HG03175 (cell line): Measurements from ENCODE around the gene SLC30A7.
A peak's percentile ranks its signal among the peaks of the same experiment; 100 is the strongest.

ENCODE experiments used
- ATAC-seq: cut with Tn5 transposase; IDR thresholded peaks from one replicate; pipeline ENCODE4 v1.9.1; 2021; ENCODE audit warnings: mild to moderate bottlenecking, moderate library complexity; ENCODE audit not compliant: unreplicated experiment

SLC30A7 gene

GRCh38 chr1:101025283-101025656 lies 129.4 kb downstream of the SLC30A7 start:
- ATAC-seq: peak; percentile 29

- peak; percentile 84 for ATAC-seq
These were observed 130.0 kb downstream of the SLC30A7 start, which contains the start of gene DPH5 for GRCh38 chr1:101025657-101026429. TSS of gene DPH5 (minus strand) at chr1:101025784. CDS start at chr1:101025443, 341 bp downstream.

GRCh38 chr1:101026430-101026788 lies 130.5 kb downstream of the SLC30A7 start:
- no peak for ATAC-seq

GRCh38 chr1:101027194-101027772 lies 131.4 kb downstream of the SLC30A7 start:
- no peak for ATAC-seq

GRCh38 chr1:101028466-101028865 lies 132.6 kb downstream of the SLC30A7 start:
- ATAC-seq: no peak

- no peak for ATAC-seq
These were observed 133.3 kb downstream of the SLC30A7 start for GRCh38 chr1:101029184-101029583.

- ATAC-seq: no peak
These were observed 135.0 kb downstream of the SLC30A7 start for GRCh38 chr1:101030881-101031280.
